Panc1 (cell line): ENCODE results near the gene MOCS1.

Experiments
- CTCF ChIP-seq: fragments of 450-650 bp; IDR thresholded peaks from 2 replicates; pipeline ENCODE4 v1.5.1; 2017; ENCODE audit warnings: mild to moderate bottlenecking
- POLR2AphosphoS5 ChIP-seq: IDR thresholded peaks from 2 replicates; pipeline ENCODE4 v1.6.1; 2012; ENCODE audit warnings: mild to moderate bottlenecking, low read depth, low read length, moderate library complexity

DNA sequence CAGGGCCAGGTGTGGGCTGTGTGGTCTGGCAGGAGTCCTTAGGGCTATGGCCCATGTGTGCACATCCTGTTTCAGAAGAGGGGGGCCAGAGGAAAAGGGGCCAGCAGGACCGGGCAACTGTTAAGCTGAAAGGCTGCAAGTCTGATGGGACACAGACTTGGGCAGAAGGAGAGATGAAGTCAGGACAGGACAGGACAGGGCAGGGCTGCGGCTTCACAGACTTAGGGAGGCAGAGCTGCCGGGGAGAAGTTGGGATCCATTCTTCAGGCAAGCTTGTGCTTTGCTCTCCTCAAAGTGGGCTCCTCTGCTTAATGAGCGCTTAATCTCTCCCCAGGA is 28.7 kb downstream of the MOCS1 start:
- TF ChIP-seq CTCF, result no peak
- no peak for TF ChIP-seq POLR2AphosphoS5
